Measurements from ENCODE around the gene ENOX1.

ENOX1 gene

GRCh38 chr13:43737392-43737923 is 49.3 kb downstream of the ENOX1 start:
- no peak for DNase-seq

GRCh38 chr13:43732726-43733125 is 54.0 kb downstream of the ENOX1 start:
- DNase-seq: no peak

GRCh38 chr13:43731296-43731695 is 55.5 kb downstream of the ENOX1 start:
- no peak for DNase-seq

- DNase-seq: no peak
Measured at GRCh38 chr13:43730642-43731041, 56.1 kb downstream of the ENOX1 start.

- no peak for DNase-seq
Measured at GRCh38 chr13:43728421-43728820, 58.4 kb downstream of the ENOX1 start.

- DNase-seq: no peak
Measured at GRCh38 chr13:43727856-43728255, 58.9 kb downstream of the ENOX1 start.

GRCh38 chr13:43725460-43725859 is 61.3 kb downstream of the ENOX1 start:
- DNase-seq: no peak

GRCh38 chr13:43720780-43721397 is 65.9 kb downstream of the ENOX1 start:
- DNase-seq: no peak

- DNase-seq: no peak
Measured at GRCh38 chr13:43698758-43699157, 88.0 kb downstream of the ENOX1 start.

GRCh38 chr13:43698009-43698408 is 88.8 kb downstream of the ENOX1 start:
- no peak for DNase-seq

GRCh38 chr13:43697323-43697722 is 89.4 kb downstream of the ENOX1 start:
- DNase-seq: no peak

GRCh38 chr13:43694146-43694664 is 92.6 kb downstream of the ENOX1 start:
- DNase-seq: no peak

- no peak for DNase-seq
Measured at GRCh38 chr13:43693639-43694038, 93.1 kb downstream of the ENOX1 start.

GRCh38 chr13:43688227-43688907 is 98.4 kb downstream of the ENOX1 start:
- DNase-seq: no peak

GRCh38 chr13:43687038-43687437 is 99.7 kb downstream of the ENOX1 start:
- DNase-seq: no peak

GRCh38 chr13:43686557-43686956 is 100.2 kb downstream of the ENOX1 start:
- no peak for DNase-seq

GRCh38 chr13:43684963-43685725 is 101.6 kb downstream of the ENOX1 start:
- DNase-seq: no peak

- DNase-seq: no peak
Measured at GRCh38 chr13:43682701-43683100, 104.1 kb downstream of the ENOX1 start.

- no peak for DNase-seq
Measured at GRCh38 chr13:43676320-43676719, 110.5 kb downstream of the ENOX1 start.

- no peak for DNase-seq
Measured at GRCh38 chr13:43675577-43675976, 111.2 kb downstream of the ENOX1 start.

- DNase-seq: no peak
Measured at GRCh38 chr13:43669964-43670363, 116.8 kb downstream of the ENOX1 start.

GRCh38 chr13:43669101-43669500 is 117.7 kb downstream of the ENOX1 start:
- no peak for DNase-seq

GRCh38 chr13:43666403-43666802 is 120.4 kb downstream of the ENOX1 start:
- DNase-seq: no peak

- no peak for DNase-seq
Measured at GRCh38 chr13:43665388-43665787, 121.4 kb downstream of the ENOX1 start.
